Uterus (tissue), 4 donors: ENCODE results near the gene SERPINA4. TPM values are rescaled to one million over a fixed set of nuclear protein-coding genes. Genes with fewer than 3 reads are reported as not detected.

Experiments
- DNase-seq, 2 donors: peaks; one replicate each; pipeline ENCODE4 v3.0.0-alpha.2; 2019 to 2020
- H3K27ac ChIP-seq, 2 donors: fragments of 200-600 bp; sonication (generic); 1 replicate in 1 of 2; 2 replicates in 1 of 2; pipeline ENCODE4 v1.5.1; 2016 to 2018
- H3K27me3 ChIP-seq, 2 donors: fragments of 200-600 bp; sonication (generic); one replicate each; pipeline ENCODE4 v1.5.1; 2018 to 2019; ENCODE audit warnings: control low read depth in 1 of 2
- H3K36me3 ChIP-seq, 2 donors: fragments of 200-600 bp; sonication (generic); one replicate each; pipeline ENCODE4 v1.5.1; 2019; ENCODE audit warnings: control low read depth in 1 of 2
- H3K4me1 ChIP-seq, 2 donors: fragments of 200-600 bp; sonication (generic); one replicate each; pipeline ENCODE4 v1.5.1; 2018 to 2019; ENCODE audit warnings: control low read depth in 1 of 2
- H3K4me3 ChIP-seq, 2 donors: fragments of 200-600 bp; sonication (generic); 1 replicate in 1 of 2; 2 replicates in 1 of 2; pipeline ENCODE4 v1.5.1; 2018 to 2019; ENCODE audit warnings: mild to moderate bottlenecking in 1 of 2
- H3K9me3 ChIP-seq, 2 donors: fragments of 200-600 bp; sonication (generic); one replicate each; pipeline ENCODE4 v1.5.1; 2019; ENCODE audit warnings: control low read depth in 1 of 2
- POLR2A ChIP-seq, 2 donors: fragments of 450-650 bp; IDR thresholded peaks; one replicate each; pipeline ENCODE4 v1.6.1; 2016; ENCODE audit warnings: antibody characterized with exemption in 2 of 2, mild to moderate bottlenecking in 1 of 2, moderate library complexity in 1 of 2
- intact Hi-C: fragments of 100-400 bp; cut with DNase I; formaldehyde crosslinking; loops from one replicate; pipeline ENCODE4 v1.15.1; 2023; ENCODE audit warnings: low total_unique reads
- total RNA-seq, 4 donors: library from RNA; depleted of rRNA in 3 of 4; stranded (reverse); fragments of >200 nt in 3 of 4; gene quantifications; one replicate each; pipeline versions ENCODE4 v1.1.0 to v1.2.4, GENCODE V29; 2014 to 2023
- TF ChIP-seq, protein P1 (sequence below), 4 experiments: fragments of 200-600 bp in 2 of 4; fragments of 450-650 bp in 2 of 4; sonication (generic) in 2 of 4; IDR thresholded peaks; one replicate each; pipeline ENCODE4 v1.5.1; 2016 to 2019; ENCODE audit warnings: antibody characterized with exemption in 4 of 4, mild to moderate bottlenecking in 2 of 4, moderate library complexity in 1 of 4
- donor health status: DM: yes; HTN: yes; CAD: no.

Gene SERPINA4
- total RNA-seq, 4 donors from 2014 or later, result 0.28 TPM; not detected in 3

DNA sequence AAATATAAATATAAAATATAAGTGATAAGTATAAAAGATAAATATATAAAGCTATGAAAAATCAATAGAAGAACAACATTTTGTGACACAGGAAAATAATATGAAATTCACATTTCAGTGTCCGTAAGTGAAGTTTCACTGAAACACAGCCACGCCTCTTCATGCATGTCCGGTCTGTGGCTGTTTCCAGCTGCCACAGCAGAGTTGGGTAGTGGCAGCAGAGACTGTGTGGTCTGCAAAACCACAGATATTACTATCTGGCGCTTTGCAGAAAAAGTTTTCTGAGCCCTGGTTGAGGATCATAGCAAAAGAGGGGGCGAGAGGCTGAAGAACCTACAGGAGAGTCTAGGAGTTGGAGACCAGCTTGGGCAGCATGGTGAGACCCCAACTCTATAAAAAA lies 780 bp downstream of the SERPINA4 start:
- Histone ChIP-seq H3K36me3 (no peaks in the 10 kb centered on the region), H3K27me3 (no peaks in the 10 kb centered on the region), H3K27ac (no peak overlapping the region), H3K9me3 (no peaks in the 10 kb centered on the region), H3K4me1 (no peaks in the 10 kb centered on the region), H3K4me3 (no peak overlapping the region)
- intact Hi-C loops, result no loop called here
- DNase-seq, result no peak
- no peak for TF ChIP-seq POLR2A (IDR thresholded peaks at IDR 0.05)
- TF ChIP-seq, protein P1, sequence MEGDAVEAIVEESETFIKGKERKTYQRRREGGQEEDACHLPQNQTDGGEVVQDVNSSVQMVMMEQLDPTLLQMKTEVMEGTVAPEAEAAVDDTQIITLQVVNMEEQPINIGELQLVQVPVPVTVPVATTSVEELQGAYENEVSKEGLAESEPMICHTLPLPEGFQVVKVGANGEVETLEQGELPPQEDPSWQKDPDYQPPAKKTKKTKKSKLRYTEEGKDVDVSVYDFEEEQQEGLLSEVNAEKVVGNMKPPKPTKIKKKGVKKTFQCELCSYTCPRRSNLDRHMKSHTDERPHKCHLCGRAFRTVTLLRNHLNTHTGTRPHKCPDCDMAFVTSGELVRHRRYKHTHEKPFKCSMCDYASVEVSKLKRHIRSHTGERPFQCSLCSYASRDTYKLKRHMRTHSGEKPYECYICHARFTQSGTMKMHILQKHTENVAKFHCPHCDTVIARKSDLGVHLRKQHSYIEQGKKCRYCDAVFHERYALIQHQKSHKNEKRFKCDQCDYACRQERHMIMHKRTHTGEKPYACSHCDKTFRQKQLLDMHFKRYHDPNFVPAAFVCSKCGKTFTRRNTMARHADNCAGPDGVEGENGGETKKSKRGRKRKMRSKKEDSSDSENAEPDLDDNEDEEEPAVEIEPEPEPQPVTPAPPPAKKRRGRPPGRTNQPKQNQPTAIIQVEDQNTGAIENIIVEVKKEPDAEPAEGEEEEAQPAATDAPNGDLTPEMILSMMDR (IDR thresholded peaks at IDR 0.05), result no peak

DNA sequence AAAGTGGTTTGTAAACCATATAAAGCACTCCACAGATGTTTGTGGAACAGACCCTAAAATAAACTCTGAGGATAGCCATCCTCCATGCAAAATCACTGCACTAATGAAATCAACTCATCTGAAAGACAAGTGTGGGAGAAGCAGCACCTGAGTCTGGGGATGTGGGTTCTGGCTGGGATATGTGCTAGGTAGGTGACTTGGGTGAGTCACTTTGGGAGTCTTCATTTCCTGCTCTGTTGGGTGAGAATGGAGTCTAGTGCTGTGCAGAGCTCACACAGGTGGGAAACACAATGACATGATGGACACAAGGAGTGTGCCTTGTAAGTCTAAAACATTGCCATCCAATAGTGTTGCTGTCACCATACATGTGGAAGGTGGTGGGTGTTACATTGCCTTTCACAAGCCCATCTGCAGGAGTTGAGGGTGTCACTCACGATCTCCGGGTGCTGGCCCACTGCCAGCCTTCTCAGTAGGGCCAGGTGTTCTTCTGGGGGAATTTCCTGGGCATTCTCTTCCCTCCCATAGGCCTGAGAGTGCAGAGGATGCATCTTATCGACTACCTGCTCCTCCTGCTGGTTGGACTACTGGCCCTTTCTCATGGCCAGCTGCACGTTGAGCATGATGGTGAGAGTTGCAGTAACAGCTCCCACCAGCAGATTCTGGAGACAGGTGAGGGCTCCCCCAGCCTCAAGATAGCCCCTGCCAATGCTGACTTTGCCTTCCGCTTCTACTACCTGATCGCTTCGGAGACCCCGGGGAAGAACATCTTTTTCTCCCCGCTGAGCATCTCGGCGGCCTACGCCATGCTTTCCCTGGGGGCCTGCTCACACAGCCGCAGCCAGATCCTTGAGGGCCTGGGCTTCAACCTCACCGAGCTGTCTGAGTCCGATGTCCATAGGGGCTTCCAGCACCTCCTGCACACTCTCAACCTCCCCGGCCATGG lies 2.0 kb downstream of the SERPINA4 start:
- TF ChIP-seq, protein P1 (IDR thresholded peaks at IDR 0.05), result no peak
- no peak for TF ChIP-seq POLR2A (IDR thresholded peaks at IDR 0.05)

DNA sequence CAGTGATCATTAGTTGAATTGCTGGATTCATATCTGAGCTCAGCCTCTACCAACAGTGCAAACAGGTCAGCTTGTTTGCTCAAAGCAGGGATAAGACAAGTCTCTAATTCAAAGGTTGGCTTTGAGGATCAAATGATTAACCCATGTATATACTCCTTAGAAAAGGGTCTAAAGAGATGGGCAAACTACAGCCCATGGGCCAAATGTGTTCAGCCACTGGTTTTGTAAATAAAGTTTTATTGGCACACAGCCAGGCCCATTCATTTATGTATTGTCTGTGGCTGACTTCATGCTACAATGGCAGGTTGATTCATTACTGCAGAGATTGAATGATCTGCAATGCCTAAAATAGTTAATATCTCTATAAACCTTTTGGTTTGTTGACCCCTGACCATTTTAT lies 3.1 kb downstream of the SERPINA4 start:
- H3K27ac ChIP-seq, result no peak overlapping the region
- H3K27me3 ChIP-seq, result no peaks in the 10 kb centered on the region
- TF ChIP-seq, protein P1 (IDR thresholded peaks at IDR 0.05), result no peak
- no peak for TF ChIP-seq POLR2A (IDR thresholded peaks at IDR 0.05)
- no peak for DNase-seq
- no peaks in the 10 kb centered on the region for H3K9me3 ChIP-seq
- no peaks in the 10 kb centered on the region for H3K4me1 ChIP-seq
- H3K36me3 ChIP-seq, result no peaks in the 10 kb centered on the region
- intact Hi-C loops, result no loop called here
- no peak overlapping the region for H3K4me3 ChIP-seq

More for the DNA sequence above, 2.0 kb downstream of the SERPINA4 start:
- H3K4me3 ChIP-seq, result no peak overlapping the region
- no peaks in the 10 kb centered on the region for H3K9me3 ChIP-seq
- H3K36me3 ChIP-seq, result no peaks in the 10 kb centered on the region
- intact Hi-C loops, result no loop called here
- H3K4me1 ChIP-seq, result no peaks in the 10 kb centered on the region
- DNase-seq, result no peak
- no peaks in the 10 kb centered on the region for H3K27me3 ChIP-seq
- no peak overlapping the region for H3K27ac ChIP-seq

DNA sequence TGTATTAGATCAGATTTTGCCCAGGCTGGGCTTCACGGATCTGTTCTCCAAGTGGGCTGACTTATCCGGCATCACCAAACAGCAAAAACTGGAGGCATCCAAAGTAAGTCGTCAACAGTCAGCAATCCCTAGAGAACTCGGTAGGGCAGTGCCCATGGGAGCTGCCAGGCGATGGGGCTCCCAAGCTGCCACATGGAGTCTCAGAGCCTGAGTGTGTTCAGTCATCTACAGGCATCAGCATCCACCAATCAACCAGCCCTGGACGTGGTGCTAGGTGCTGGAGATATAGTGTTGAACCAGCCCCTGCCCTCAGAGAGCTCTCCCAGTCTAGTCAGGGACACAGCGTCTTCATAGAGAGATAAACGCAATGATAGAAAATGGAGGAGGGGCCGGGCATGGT lies 6.9 kb downstream of the SERPINA4 start:
- Histone ChIP-seq H3K9me3 (no peaks in the 10 kb centered on the region), H3K27me3 (no peaks in the 10 kb centered on the region), H3K4me1 (no peaks in the 10 kb centered on the region), H3K4me3 (no peak overlapping the region), H3K36me3 (no peaks in the 10 kb centered on the region), H3K27ac (no peak overlapping the region)
- TF ChIP-seq, protein P1 (IDR thresholded peaks at IDR 0.05), result no peak
- TF ChIP-seq POLR2A (IDR thresholded peaks at IDR 0.05), result no peak
- DNase-seq, result no peak
- intact Hi-C loops, result no loop called here

DNA sequence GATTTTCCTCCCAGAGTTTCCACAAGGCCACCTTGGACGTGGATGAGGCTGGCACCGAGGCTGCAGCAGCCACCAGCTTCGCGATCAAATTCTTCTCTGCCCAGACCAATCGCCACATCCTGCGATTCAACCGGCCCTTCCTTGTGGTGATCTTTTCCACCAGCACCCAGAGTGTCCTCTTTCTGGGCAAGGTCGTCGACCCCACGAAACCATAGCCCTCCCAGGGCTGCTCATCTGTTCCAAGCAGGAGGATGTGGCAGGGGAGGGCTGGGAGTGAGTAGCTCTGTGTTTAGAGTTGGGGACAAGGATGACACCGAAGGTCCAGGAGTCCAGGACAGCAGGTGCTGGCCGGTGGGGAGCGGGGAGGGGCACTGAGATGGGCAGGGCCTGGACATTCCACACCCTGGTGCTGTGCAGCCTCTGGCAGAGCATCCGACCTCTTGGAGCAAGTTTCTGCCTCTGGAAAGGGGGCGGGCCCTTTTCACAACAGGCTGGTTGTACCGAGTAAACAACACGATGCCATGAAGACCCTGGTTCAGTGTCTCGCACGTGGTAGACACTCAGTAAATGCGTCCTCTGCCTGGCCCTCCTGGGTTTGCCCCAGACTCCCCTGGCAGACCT lies 8.2 kb downstream of the SERPINA4 start:
- intact Hi-C loops, result no loop called here
- H3K27ac ChIP-seq, result no peak overlapping the region
- no peaks in the 10 kb centered on the region for H3K36me3 ChIP-seq
- H3K4me3 ChIP-seq, result no peak overlapping the region
- no peaks in the 10 kb centered on the region for H3K27me3 ChIP-seq
- DNase-seq, result no peak
- H3K4me1 ChIP-seq, result no peaks in the 10 kb centered on the region
- no peaks in the 10 kb centered on the region for H3K9me3 ChIP-seq
- no peak for TF ChIP-seq POLR2A (IDR thresholded peaks at IDR 0.05)
- TF ChIP-seq, protein P1 (IDR thresholded peaks at IDR 0.05), result no peak
